GM23338 (cell line): ENCODE results near the gene SFXN5.

Experiments
- CREB1 ChIP-seq: fragments of 250-450 bp; sonication (Bioruptor Pico); IDR thresholded peaks from 2 replicates; pipeline ENCODE4 v1.5.0; 2020; ENCODE audit warnings: low read depth, mild to moderate bottlenecking, moderate library complexity
- EZH2 ChIP-seq: fragments of 200-600 bp; sonication (generic); IDR thresholded peaks from one replicate; pipeline ENCODE4 v1.8.0; 2017; ENCODE audit warnings: antibody characterized with exemption, mild to moderate bottlenecking, low read depth; ENCODE audit not compliant: unreplicated experiment
- EZH2phosphoT487 ChIP-seq: fragments of 200-600 bp; sonication (generic); IDR thresholded peaks from one replicate; pipeline ENCODE4 v1.8.1; 2018; ENCODE audit warnings: antibody characterized with exemption; ENCODE audit not compliant: unreplicated experiment
- JUNB ChIP-seq: IDR thresholded peaks from one replicate; pipeline ENCODE4 v1.6.1; 2016; ENCODE audit warnings: antibody characterized with exemption; ENCODE audit not compliant: unreplicated experiment
- NANOG ChIP-seq: IDR thresholded peaks from 2 replicates; pipeline ENCODE4 v1.6.1; 2016; ENCODE audit warnings: antibody characterized with exemption, borderline replicate concordance
- POLR2AphosphoS5 ChIP-seq: IDR thresholded peaks from 2 replicates; pipeline ENCODE4 v1.6.1; 2016; ENCODE audit warnings: antibody characterized with exemption, low read depth
- REST ChIP-seq: IDR thresholded peaks from one replicate; pipeline ENCODE4 v1.6.1; 2018; ENCODE audit warnings: antibody characterized with exemption; ENCODE audit not compliant: unreplicated experiment
- STAT1 ChIP-seq: IDR thresholded peaks from one replicate; pipeline ENCODE4 v1.6.1; 2016; ENCODE audit warnings: antibody characterized with exemption; ENCODE audit not compliant: unreplicated experiment
- ZNF114 ChIP-seq: fragments of 250-450 bp; sonication (Bioruptor Pico); IDR thresholded peaks from 2 replicates; pipeline ENCODE4 v1.5.0; 2020; ENCODE audit warnings: mild to moderate bottlenecking, moderate library complexity
- TF ChIP-seq, protein P1 (sequence below), 2 experiments: fragments of 200-600 bp in 1 of 2; sonication (generic) in 1 of 2; conservative IDR thresholded peaks; 2 replicates each; pipeline versions ENCODE4 v1.5.1 to v1.6.1; 2016 to 2017; ENCODE audit warnings: antibody characterized with exemption in 2 of 2, low read depth in 2 of 2, mild to moderate bottlenecking in 2 of 2, moderate library complexity in 1 of 2
- TF ChIP-seq, protein P2 (sequence below): IDR thresholded peaks from 2 replicates; pipeline ENCODE4 v1.6.1; 2016; ENCODE audit warnings: antibody characterized with exemption

DNA sequence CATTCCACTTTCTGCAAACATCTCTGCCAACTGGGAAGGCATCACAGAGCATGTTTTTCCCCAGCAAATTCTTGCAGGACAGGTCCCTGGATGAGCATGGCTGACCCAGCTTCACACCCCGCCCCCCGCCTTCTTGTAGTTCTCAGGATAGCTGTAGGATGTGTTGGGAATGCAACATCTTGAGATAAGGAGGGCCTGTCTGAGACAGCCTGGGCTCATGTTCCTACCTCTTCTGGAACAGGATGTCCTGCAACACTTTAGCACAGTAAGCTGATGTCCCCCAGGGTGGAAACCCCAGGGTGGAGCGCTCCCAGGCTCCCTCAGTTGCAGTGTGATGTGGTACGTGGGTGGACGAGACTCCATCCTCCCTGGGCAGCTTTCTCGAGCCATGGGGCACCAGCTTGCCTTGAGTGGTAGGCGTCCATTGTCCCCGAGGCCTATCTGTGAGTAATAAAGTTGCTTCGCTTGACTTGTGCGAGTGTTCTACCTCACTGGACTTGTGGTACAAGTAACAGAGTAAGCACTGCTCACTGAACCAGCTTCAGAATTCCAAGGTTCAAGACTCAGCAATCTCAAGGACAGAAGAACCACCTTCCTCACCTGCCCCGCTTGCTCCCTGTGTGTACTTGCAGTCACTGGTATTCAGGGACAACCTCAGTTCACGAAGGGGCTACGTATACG lies 105.6 kb downstream of the SFXN5 start:
- TF ChIP-seq, protein P1, sequence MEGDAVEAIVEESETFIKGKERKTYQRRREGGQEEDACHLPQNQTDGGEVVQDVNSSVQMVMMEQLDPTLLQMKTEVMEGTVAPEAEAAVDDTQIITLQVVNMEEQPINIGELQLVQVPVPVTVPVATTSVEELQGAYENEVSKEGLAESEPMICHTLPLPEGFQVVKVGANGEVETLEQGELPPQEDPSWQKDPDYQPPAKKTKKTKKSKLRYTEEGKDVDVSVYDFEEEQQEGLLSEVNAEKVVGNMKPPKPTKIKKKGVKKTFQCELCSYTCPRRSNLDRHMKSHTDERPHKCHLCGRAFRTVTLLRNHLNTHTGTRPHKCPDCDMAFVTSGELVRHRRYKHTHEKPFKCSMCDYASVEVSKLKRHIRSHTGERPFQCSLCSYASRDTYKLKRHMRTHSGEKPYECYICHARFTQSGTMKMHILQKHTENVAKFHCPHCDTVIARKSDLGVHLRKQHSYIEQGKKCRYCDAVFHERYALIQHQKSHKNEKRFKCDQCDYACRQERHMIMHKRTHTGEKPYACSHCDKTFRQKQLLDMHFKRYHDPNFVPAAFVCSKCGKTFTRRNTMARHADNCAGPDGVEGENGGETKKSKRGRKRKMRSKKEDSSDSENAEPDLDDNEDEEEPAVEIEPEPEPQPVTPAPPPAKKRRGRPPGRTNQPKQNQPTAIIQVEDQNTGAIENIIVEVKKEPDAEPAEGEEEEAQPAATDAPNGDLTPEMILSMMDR (conservative IDR thresholded peaks at IDR 0.05; ENCODE audit: low read depth in 2 of 2), result no peak
- TF ChIP-seq JUNB, result no peak
- no peak for TF ChIP-seq EZH2
- no peak for TF ChIP-seq POLR2AphosphoS5
- no peak for TF ChIP-seq EZH2phosphoT487
- TF ChIP-seq REST, result no peak
- TF ChIP-seq ZNF114 (CRISPR knock-in tag), result no peak
- TF ChIP-seq, protein P2, sequence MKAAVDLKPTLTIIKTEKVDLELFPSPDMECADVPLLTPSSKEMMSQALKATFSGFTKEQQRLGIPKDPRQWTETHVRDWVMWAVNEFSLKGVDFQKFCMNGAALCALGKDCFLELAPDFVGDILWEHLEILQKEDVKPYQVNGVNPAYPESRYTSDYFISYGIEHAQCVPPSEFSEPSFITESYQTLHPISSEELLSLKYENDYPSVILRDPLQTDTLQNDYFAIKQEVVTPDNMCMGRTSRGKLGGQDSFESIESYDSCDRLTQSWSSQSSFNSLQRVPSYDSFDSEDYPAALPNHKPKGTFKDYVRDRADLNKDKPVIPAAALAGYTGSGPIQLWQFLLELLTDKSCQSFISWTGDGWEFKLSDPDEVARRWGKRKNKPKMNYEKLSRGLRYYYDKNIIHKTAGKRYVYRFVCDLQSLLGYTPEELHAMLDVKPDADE, result no peak
- no peak for TF ChIP-seq CREB1 (CRISPR knock-in tag)
- TF ChIP-seq STAT1, result no peak
- TF ChIP-seq NANOG, result no peak
